Stimulated activated CD8-positive, alpha-beta memory T cell treated with anti-CD3 and anti-CD28 coated beads, Interleukin-4, amount 100 ng/mL, for 1 hour (primary cell): ENCODE data around the gene ZNF419.

Experiments used
- DNase-seq, 2 donors: peaks; one replicate each; pipeline ENCODE4 v3.0.0-alpha.2; 2020; ENCODE audit warnings: low read depth in 2 of 2, low spot score in 1 of 2

The ZNF419 gene

GRCh38 chr19:57527136-57527881, 39.8 kb downstream of the ZNF419 start, which contains the start of gene ZNF549:
TSS of gene ZNF549 (plus strand) at chr19:57527356. CDS start at chr19:57527574, 218 bp downstream.
- DNase-seq: peak; percentile 73 to 79

GRCh38 chr19:57537953-57538547, 50.5 kb downstream of the ZNF419 start:
- no peak for DNase-seq
